Endothelial cell of umbilical vein (primary cell): Measurements from ENCODE around the gene CEP104. TPM values are rescaled to one million over a fixed set of nuclear protein-coding genes. Genes with fewer than 3 reads are reported as not detected.

Source experiments
- BruUV-seq: library from RNA; stranded (reverse); fragments of 400-500 nt; replicated peaks from 2 replicates; lab custom pipeline; 2021; lab: Mats Ljungman, UMichigan
- CTCF ChIA-PET: fragments of 300-600, 350-600 bp; sonication (Branson Sonifier 250); formaldehyde crosslinking; loops from one replicate; lab custom pipeline; 2021; ENCODE audit warnings: antibody characterized with exemption, inconsistent platforms; lab: Charles Lee
- POLR2A ChIA-PET: fragments of 300-600, 350-600 bp; sonication (Branson Sonifier 250); formaldehyde crosslinking; loops from one replicate; lab custom pipeline; 2021; ENCODE audit warnings: antibody characterized with exemption, inconsistent platforms; lab: Charles Lee
- DNase-seq: peaks from one replicate; pipeline ENCODE4 v3.0.0-alpha.2; 2011; ENCODE audit warnings: low read depth, low spot score
- FAIRE-seq: peaks from 2 replicates; lab custom pipeline; 2011; peaks lifted over from hg19 to GRCh38; lab: Jason Lieb, UNC
- H2AFZ ChIP-seq: 2 replicates; pipeline ENCODE4 v1.6.0; 2012; ENCODE audit warnings: low read depth, low read length, control low read depth, inconsistent platforms
- H3K27ac ChIP-seq: 2 replicates; pipeline ENCODE4 v1.5.1; 2011; ENCODE audit warnings: low read depth, mild to moderate bottlenecking, control low read depth, low read length, moderate library complexity; ENCODE audit not compliant: insufficient read depth
- H3K27me3 ChIP-seq, 2 experiments: 2 replicates each; pipeline versions ENCODE4 v1.6.0 to v1.6.1; 2011; ENCODE audit warnings: low read length in 2 of 2, mixed read lengths in 1 of 2; ENCODE audit not compliant: control insufficient read depth in 2 of 2, insufficient read depth in 2 of 2
- H3K36me3 ChIP-seq, 2 experiments: 2 replicates in 1 of 2; 3 replicates in 1 of 2; pipeline ENCODE4 v1.5.1; 2011; ENCODE audit warnings: low read length in 2 of 2, mild to moderate bottlenecking in 1 of 2, moderate library complexity in 1 of 2; ENCODE audit not compliant: control insufficient read depth in 2 of 2, insufficient read depth in 2 of 2; ENCODE audit errors: extremely low read depth in 1 of 2
- H3K4me1 ChIP-seq: 3 replicates; pipeline ENCODE4 v1.5.1; 2011; ENCODE audit warnings: mild to moderate bottlenecking, low read length; ENCODE audit not compliant: control insufficient read depth, insufficient read depth; ENCODE audit errors: extremely low read depth
- H3K4me2 ChIP-seq: 2 replicates; pipeline ENCODE4 v1.6.1; 2011; ENCODE audit warnings: low read length, control low read depth, mixed read lengths; ENCODE audit not compliant: insufficient read depth
- H3K4me3 ChIP-seq, 3 experiments: fragments of 200-600 bp in 1 of 3; sonication (generic), shearing (Covaris generic) in 1 of 3; replicated peaks in 1 of 3; 2 replicates each; pipeline ENCODE4 v1.5.1; 2011 to 2016; ENCODE audit warnings: control low read depth in 3 of 3, low read length in 3 of 3, mild to moderate bottlenecking in 2 of 3, inconsistent platforms in 1 of 3, low read depth in 1 of 3, moderate library complexity in 1 of 3; ENCODE audit not compliant: insufficient read depth in 1 of 3
- H3K79me2 ChIP-seq: 2 replicates; pipeline ENCODE4 v1.6.0; 2012; ENCODE audit warnings: low read length, inconsistent platforms; ENCODE audit not compliant: control insufficient read depth, insufficient read depth
- H3K9ac ChIP-seq: replicated peaks from 2 replicates; pipeline ENCODE3; 2011; ENCODE audit warnings: low read length, control low read depth; ENCODE audit not compliant: insufficient read depth; ENCODE audit errors: extremely low read depth
- H3K9me1 ChIP-seq: replicated peaks from 3 replicates; pipeline ENCODE4 v1.6.0; 2011; ENCODE audit warnings: mild to moderate bottlenecking, low read length; ENCODE audit not compliant: control insufficient read depth, insufficient read depth; ENCODE audit errors: extremely low read depth
- H3K9me3 ChIP-seq: replicated peaks from 2 replicates; pipeline ENCODE4 v1.5.1; 2012; ENCODE audit warnings: low read length, inconsistent platforms; ENCODE audit not compliant: control insufficient read depth, insufficient read depth
- H4K20me1 ChIP-seq: replicated peaks from 2 replicates; pipeline ENCODE3; 2011; ENCODE audit warnings: mild to moderate bottlenecking, low read length; ENCODE audit not compliant: control insufficient read depth, insufficient read depth; ENCODE audit errors: extremely low read depth
- CTCF ChIP-seq, 2 donors: IDR thresholded peaks; 1 replicate in 1 of 2; 2 replicates in 1 of 2; pipeline ENCODE4 v1.5.1; 2011; ENCODE audit warnings: low read length in 2 of 2, mild to moderate bottlenecking in 2 of 2, moderate library complexity in 2 of 2, control low read depth in 1 of 2, inconsistent platforms in 1 of 2, low read depth in 1 of 2; ENCODE audit not compliant: insufficient read depth in 1 of 2; ENCODE audit errors: extremely low read depth in 1 of 2
- EZH2 ChIP-seq: IDR thresholded peaks from 2 replicates; pipeline ENCODE4 v1.6.1; 2012; ENCODE audit warnings: borderline replicate concordance, low read depth, mild to moderate bottlenecking, moderate library complexity, low read length, inconsistent platforms; ENCODE audit not compliant: severe bottlenecking
- FOS ChIP-seq: IDR thresholded peaks from 2 replicates; pipeline ENCODE4 v1.6.1; 2011; ENCODE audit warnings: mild to moderate bottlenecking, low read length, moderate library complexity, borderline replicate concordance; ENCODE audit not compliant: insufficient read depth
- GATA2 ChIP-seq: IDR thresholded peaks from 2 replicates; pipeline ENCODE4 v1.7.0; 2011; ENCODE audit warnings: low read depth, mild to moderate bottlenecking, moderate library complexity, mixed read lengths, low read length; ENCODE audit not compliant: insufficient read length, insufficient read depth
- JUN ChIP-seq: IDR thresholded peaks from 2 replicates; pipeline ENCODE4 v1.6.1; 2011; ENCODE audit warnings: borderline replicate concordance, low read depth; ENCODE audit not compliant: insufficient read length, insufficient read depth
- MAX ChIP-seq: IDR thresholded peaks from 2 replicates; pipeline ENCODE4 v1.6.1; 2011; ENCODE audit not compliant: insufficient read depth, insufficient read length
- MYC ChIP-seq: IDR thresholded peaks from one replicate; pipeline ENCODE4 v1.6.1; 2011; ENCODE audit warnings: mild to moderate bottlenecking, low read depth, low read length
- POLR2A ChIP-seq: IDR thresholded peaks from 2 replicates; pipeline ENCODE4 v1.6.1; 2012; ENCODE audit warnings: low read depth, mild to moderate bottlenecking, control low read depth, low read length
- POLR2AphosphoS5 ChIP-seq: IDR thresholded peaks from 2 replicates; pipeline ENCODE4 v1.6.1; 2012; ENCODE audit warnings: low read depth, mild to moderate bottlenecking, control low read depth, low read length, moderate library complexity; ENCODE audit not compliant: insufficient read depth
- dilution Hi-C: fragments of 300-500 bp; cut with MboI; formaldehyde crosslinking; loops from one replicate; pipeline ENCODE4 v1.15.0; 2019; ENCODE audit warnings: low sequenced_read_pairs; ENCODE audit not compliant: extremely low pct_ligation_motif_present
- intact Hi-C: fragments of 100-400 bp; cut with micrococcal nuclease; formaldehyde crosslinking; loops from one replicate; pipeline ENCODE4 v1.10.0; 2022
- polyA plus RNA-seq, 4 experiments: library from polyadenylated mRNA; depleted of rRNA in 3 of 4; stranded (reverse) in 3 of 4; unstranded in 1 of 4; fragments of >200 nt; gene quantifications; 2 replicates each; pipeline versions ENCODE4 v1.2.1 to v1.2.3, GENCODE V29; 2011 to 2012; ENCODE audit warnings: missing spikeins in 1 of 4
- total RNA-seq: library from RNA; stranded (reverse); gene quantifications from 2 replicates; pipeline ENCODE4 v1.2.3, GENCODE V29; 2021

Gene CEP104
- total and polyA plus RNA-seq, 2 donors (not counting 3 experiments of a cell fraction or from before 2014, with no cell fraction given), result 12.4 to 43.0 TPM

GRCh38 chr1:3819771-3820200 is 37.2 kb downstream of the CEP104 start:
- no peak for DNase-seq
- Histone ChIP-seq H3K9me3 (no peaks in the 10 kb centered on the region), H3K36me3 (peaks cover 0 to 9% of the 10 kb centered on the region in 2 experiments), H3K4me2 (no peak overlapping the region), H3K4me3 (no peak overlapping the region), H3K27ac (no peak overlapping the region), H2AFZ (no peak overlapping the region), H4K20me1 (no peaks in the 10 kb centered on the region), H3K4me1 (no peaks in the 10 kb centered on the region), H3K9ac (no peak overlapping the region), H3K9me1 (no peaks in the 10 kb centered on the region), H3K79me2 (no peaks in the 10 kb centered on the region), H3K27me3 (no peaks in the 10 kb centered on the region)
- intact Hi-C loops, result no loop called here
- CTCF ChIA-PET, result no interaction called here
- FAIRE-seq, result no peak
- no TSS peak for BruUV-seq
- POLR2A ChIA-PET, result no interaction called here
- no peak for TF ChIP-seq EZH2
- TF ChIP-seq GATA2, result no peak
- TF ChIP-seq POLR2A, result no peak
- no peak for TF ChIP-seq FOS
- no peak for TF ChIP-seq CTCF (IDR thresholded peaks at IDR 0.05; ENCODE audit: extremely low read depth in 1 of 2, insufficient read depth in 1 of 2, low read depth in 1 of 2, low read length in 2 of 2)
- TF ChIP-seq MYC, result no peak
- no peak for TF ChIP-seq POLR2AphosphoS5
- TF ChIP-seq MAX, result no peak
- no peak for TF ChIP-seq JUN
- dilution Hi-C loops, result no loop called here
